H1 (cell line): ENCODE measurements around the gene TPPP. TPM values are rescaled to one million over a fixed set of nuclear protein-coding genes. Genes with fewer than 3 reads are reported as not detected.

Source experiments
- CTCF ChIA-PET: fragments of 300-600 bp; sonication (Branson Sonifier 250); formaldehyde crosslinking; loops from one replicate; lab custom pipeline; 2021; ENCODE audit not compliant: partially characterized antibody; lab: Charles Lee
- POLR2A ChIA-PET: fragments of 300-600 bp; sonication (Branson Sonifier 250); formaldehyde crosslinking; loops from one replicate; lab custom pipeline; 2021; ENCODE audit warnings: inconsistent platforms; ENCODE audit not compliant: partially characterized antibody; lab: Charles Lee
- DNase-seq, 2 experiments: peaks; one replicate each; pipeline versions ENCODE4 v3.0.0 to v3.0.0-alpha.2; 2010 to 2022; ENCODE audit warnings: low spot score in 2 of 2, low read depth in 1 of 2, mixed read lengths in 1 of 2
- FAIRE-seq: peaks from 2 replicates; lab custom pipeline; 2011; peaks lifted over from hg19 to GRCh38; lab: Jason Lieb, UNC
- H2AFZ ChIP-seq: 2 replicates; pipeline ENCODE4 v1.8.1; 2012; ENCODE audit warnings: low read length, inconsistent platforms
- H2AK5ac ChIP-seq: 2 replicates; pipeline ENCODE4 v1.6.1; 2013; ENCODE audit warnings: low read depth, low read length
- H2BK120ac ChIP-seq: replicated peaks from 2 replicates; pipeline ENCODE3; 2013; ENCODE audit warnings: low read depth, low read length, inconsistent platforms
- H2BK12ac ChIP-seq: 2 replicates; pipeline ENCODE4 v1.6.1; 2013; ENCODE audit warnings: low read depth, low read length
- H2BK15ac ChIP-seq: 2 replicates; pipeline ENCODE4 v1.6.1; 2013; ENCODE audit warnings: low read length
- H2BK20ac ChIP-seq: 2 replicates; pipeline ENCODE4 v1.6.1; 2013; ENCODE audit warnings: low read length
- H2BK5ac ChIP-seq: 2 replicates; pipeline ENCODE4 v1.6.1; 2013; ENCODE audit warnings: low read depth, low read length
- H3K14ac ChIP-seq: 2 replicates; pipeline ENCODE4 v1.6.1; 2013; ENCODE audit warnings: inconsistent platforms; ENCODE audit not compliant: insufficient read length
- H3K18ac ChIP-seq: 2 replicates; pipeline ENCODE4 v1.6.1; 2013; ENCODE audit warnings: low read length; ENCODE audit errors: extremely low read depth
- H3K23ac ChIP-seq: 2 replicates; pipeline ENCODE4 v1.6.1; 2013; ENCODE audit warnings: inconsistent platforms; ENCODE audit not compliant: insufficient read length
- H3K23me2 ChIP-seq: 2 replicates; pipeline ENCODE4 v1.6.1; 2013; ENCODE audit warnings: low read depth, low read length
- H3K27ac ChIP-seq: 2 replicates; pipeline ENCODE4 v1.6.1; 2011; ENCODE audit warnings: low read depth, low read length, inconsistent platforms
- H3K27me3 ChIP-seq, 4 experiments: replicated peaks in 1 of 4; 1 replicate in 1 of 4; 2 replicates in 3 of 4; pipeline versions ENCODE4 v1.6.1 to v1.8.1; 2011 to 2013; ENCODE audit warnings: low read length in 3 of 4, mild to moderate bottlenecking in 3 of 4, inconsistent platforms in 2 of 4, mixed read lengths in 2 of 4, moderate library complexity in 1 of 4; ENCODE audit not compliant: control insufficient read depth in 3 of 4, insufficient read depth in 3 of 4; ENCODE audit errors: extremely low read depth in 1 of 4
- H3K36me3 ChIP-seq, 4 experiments: 2 replicates each; pipeline versions ENCODE4 v1.6.1 to v1.8.1; 2011 to 2013; ENCODE audit warnings: mild to moderate bottlenecking in 4 of 4, low read length in 3 of 4, moderate library complexity in 2 of 4, control low read depth in 1 of 4, inconsistent platforms in 1 of 4; ENCODE audit not compliant: insufficient read depth in 4 of 4, control insufficient read depth in 2 of 4
- H3K4ac ChIP-seq: replicated peaks from 2 replicates; pipeline ENCODE3; 2013; ENCODE audit warnings: low read length, low read depth, mixed read lengths, inconsistent platforms; ENCODE audit not compliant: insufficient read length
- H3K4me1 ChIP-seq, 4 experiments: replicated peaks in 1 of 4; 1 replicate in 1 of 4; 2 replicates in 3 of 4; pipeline versions ENCODE4 v1.6.1 to v1.8.1; 2011 to 2013; ENCODE audit warnings: low read length in 3 of 4, inconsistent platforms in 2 of 4, mixed read lengths in 1 of 4; ENCODE audit not compliant: insufficient read depth in 4 of 4, control insufficient read depth in 3 of 4
- H3K4me2 ChIP-seq, 2 experiments: 2 replicates each; pipeline versions ENCODE4 v1.6.1 to v1.8.1; 2011 to 2013; ENCODE audit warnings: low read depth in 2 of 2, low read length in 2 of 2, control low read depth in 1 of 2, inconsistent platforms in 1 of 2, mild to moderate bottlenecking in 1 of 2; ENCODE audit not compliant: insufficient read depth in 1 of 2
- H3K4me3 ChIP-seq, 4 experiments: fragments of 200-600, 300-600 bp in 1 of 4; sonication (generic), shearing (Covaris generic), sonication (Bioruptor Twin) in 1 of 4; 2 replicates each; pipeline versions ENCODE4 v1.5.1 to v1.8.1; 2011 to 2016; ENCODE audit warnings: low read length in 4 of 4, low read depth in 3 of 4, control low read depth in 2 of 4, inconsistent platforms in 2 of 4, mild to moderate bottlenecking in 2 of 4, mixed read lengths in 1 of 4, moderate library complexity in 1 of 4; ENCODE audit not compliant: insufficient read depth in 2 of 4; ENCODE audit errors: extremely low read depth in 1 of 4
- H3K56ac ChIP-seq: replicated peaks from 2 replicates; pipeline ENCODE3; 2013; ENCODE audit warnings: low read depth, mild to moderate bottlenecking, mixed read lengths, low read length, inconsistent platforms; ENCODE audit not compliant: insufficient read length
- H3K79me1 ChIP-seq: 2 replicates; pipeline ENCODE4 v1.6.1; 2013; ENCODE audit warnings: low read depth, low read length, control low read depth
- H3K79me2 ChIP-seq, 2 experiments: 2 replicates each; pipeline versions ENCODE4 v1.6.1 to v1.8.1; 2012 to 2013; ENCODE audit warnings: low read length in 2 of 2, mild to moderate bottlenecking in 2 of 2, inconsistent platforms in 1 of 2; ENCODE audit not compliant: insufficient read depth in 2 of 2, control insufficient read depth in 1 of 2
- H3K9ac ChIP-seq, 4 experiments: replicated peaks in 1 of 4; 1 replicate in 1 of 4; 2 replicates in 3 of 4; pipeline versions ENCODE4 v1.6.1 to v1.8.1; 2011 to 2013; ENCODE audit warnings: low read depth in 3 of 4, low read length in 3 of 4, control low read depth in 2 of 4, mild to moderate bottlenecking in 2 of 4, moderate library complexity in 2 of 4, inconsistent platforms in 1 of 4; ENCODE audit errors: extremely low read depth in 1 of 4
- H3K9me3 ChIP-seq, 2 experiments: 2 replicates each; pipeline versions ENCODE4 v1.6.1 to v1.8.1; 2012 to 2013; ENCODE audit warnings: mild to moderate bottlenecking in 2 of 2, moderate library complexity in 2 of 2, control low read depth in 1 of 2, inconsistent platforms in 1 of 2, low read depth in 1 of 2, low read length in 1 of 2, mixed read lengths in 1 of 2; ENCODE audit not compliant: insufficient read depth in 2 of 2
- H4K20me1 ChIP-seq, 2 experiments: replicated peaks in 1 of 2; 2 replicates each; pipeline versions ENCODE3 to v1.8.1; 2011 to 2013; ENCODE audit warnings: inconsistent platforms in 2 of 2, low read length in 2 of 2, mild to moderate bottlenecking in 1 of 2; ENCODE audit not compliant: insufficient read depth in 2 of 2, control insufficient read depth in 1 of 2
- H4K5ac ChIP-seq: 2 replicates; pipeline ENCODE4 v1.6.1; 2013; ENCODE audit warnings: low read length, low read depth, mixed read lengths, inconsistent platforms; ENCODE audit not compliant: insufficient read length
- H4K8ac ChIP-seq: 2 replicates; pipeline ENCODE4 v1.8.0; 2013; ENCODE audit warnings: mild to moderate bottlenecking, moderate library complexity, low read length, inconsistent platforms; ENCODE audit not compliant: insufficient read depth; ENCODE audit errors: extremely low read depth
- H4K91ac ChIP-seq: replicated peaks from 2 replicates; pipeline ENCODE3; 2013; ENCODE audit warnings: low read length, mixed read lengths, inconsistent platforms; ENCODE audit not compliant: insufficient read length
- CBX8 ChIP-seq: fragments of 300-800, 300-1000 bp; sonication (generic); IDR thresholded peaks from 2 replicates; pipeline ENCODE4 v1.7.1; 2016; ENCODE audit warnings: low read depth, low read length, borderline replicate concordance
- CTCF ChIP-seq, 3 experiments: IDR thresholded peaks; 1 replicate in 2 of 3; 2 replicates in 1 of 3; pipeline versions ENCODE4 v1.5.1 to v1.6.1; 2011; ENCODE audit warnings: low read length in 3 of 3, mild to moderate bottlenecking in 3 of 3, inconsistent platforms in 2 of 3, low read depth in 1 of 3, moderate library complexity in 1 of 3; ENCODE audit not compliant: insufficient read depth in 1 of 3; ENCODE audit errors: control extremely low read depth in 1 of 3
- JUND ChIP-seq: IDR thresholded peaks from 2 replicates; pipeline ENCODE4 v1.6.1; 2011; ENCODE audit warnings: mild to moderate bottlenecking, improper control_type of control experiment, low read length
- NANOG ChIP-seq: IDR thresholded peaks from 2 replicates; pipeline ENCODE4 v1.6.1; 2011; ENCODE audit warnings: low read length, low read depth, mild to moderate bottlenecking, inconsistent platforms; ENCODE audit not compliant: insufficient read depth, poor library complexity, severe bottlenecking
- SAP30 ChIP-seq: fragments of 300-600 bp; sonication (generic); IDR thresholded peaks from 2 replicates; pipeline ENCODE4 v1.7.1; 2012; ENCODE audit warnings: low read length, moderate library complexity, mild to moderate bottlenecking, inconsistent platforms; ENCODE audit not compliant: insufficient read depth, insufficient replicate concordance
- TAF1 ChIP-seq: IDR thresholded peaks from 2 replicates; pipeline ENCODE4 v1.6.1; 2011; ENCODE audit warnings: mild to moderate bottlenecking, low read depth, low read length
- USF2 ChIP-seq: IDR thresholded peaks from 2 replicates; pipeline ENCODE4 v1.6.1; 2011; ENCODE audit warnings: low read length, improper control_type of control experiment
- WGBS, 2 experiments: shearing (Covaris generic) in 1 of 2; methylation state at CpG; one replicate each; pipeline versions ENCODE4 v1.1.6 to v1.1.7; 2013 to 2015; ENCODE audit warnings: low lambda C conversion rate in 2 of 2, mixed read lengths in 2 of 2, inconsistent platforms in 1 of 2, low coverage in 1 of 2, missing lambda C conversion rate in 1 of 2; ENCODE audit not compliant: insufficient replicate concordance in 2 of 2, insufficient coverage in 1 of 2, insufficient read length in 1 of 2; ENCODE audit errors: extremely low coverage in 1 of 2, missing lambda C conversion rate in 1 of 2; 5-methylcytosine and 5-hydroxymethylcytosine counted together
- polyA plus RNA-seq, 7 experiments: library from polyadenylated mRNA; depleted of rRNA in 3 of 7; stranded (reverse) in 5 of 7; unstranded in 2 of 7; fragments of >200 nt in 5 of 7; fragments of 200-250 nt in 2 of 7; gene quantifications; 1 replicate in 5 of 7; 2 replicates in 1 of 7; 4 replicates in 1 of 7; pipeline versions ENCODE4 v1.2.1 to v1.2.3, GENCODE V29; 2011 to 2013; ENCODE audit warnings: missing spikeins in 2 of 7, mixed read lengths in 2 of 7
- total RNA-seq: library from RNA; stranded (reverse); fragmentation: NEBNext Ultra II Directional; extraction: Animal tissue kit (Norgen Biotek cat#: 25700); gene quantifications from 2 replicates; pipeline ENCODE4 v1.2.1, GENCODE V29; 2021

The TPPP gene
- total and polyA plus RNA-seq, 2 of the 8 experiments (the other 6 are each of a cell fraction or from before 2014, with no cell fraction given): 0.36 to 0.93 TPM

- H3K36me3 ChIP-seq: peaks cover 7 to 41% (median 14%) of the 10 kb centered on the region in 4 experiments; a peak in 7 of 8 replicates
- no peak overlapping the region for H3K9ac ChIP-seq
- no peak overlapping the region for H2AFZ ChIP-seq
- no peaks in the 10 kb centered on the region for H3K9me3 ChIP-seq
- H2BK5ac ChIP-seq: no peak overlapping the region
- no peak for FAIRE-seq
- H3K79me2 ChIP-seq: no peaks in the 10 kb centered on the region
- H3K4ac ChIP-seq: no peak overlapping the region
- H2BK20ac ChIP-seq: no peak overlapping the region
- no peak overlapping the region for H4K8ac ChIP-seq
- ChIA-PET POLR2A (interaction anchor here (1.2 to 1.7 kb wide), 2 partner anchors 9 to 229 kb away, joined by 3 to 5 read pairs; partner anchors contain the start of genes BRD9 and TRIP13), CTCF (no interaction called here)
- peaks cover 6% of the 10 kb centered on the region for H3K79me1 ChIP-seq
- WGBS, 2 experiments: 94% methylated on average over 37 of the region's 38 CpGs; no CpG with 5 or more reads in 1 of the 2 experiments
- no peak overlapping the region for H2BK12ac ChIP-seq
- H2BK120ac ChIP-seq: no peak overlapping the region
- H2AK5ac ChIP-seq: no peak overlapping the region
- peaks cover 0 to 2% (median 0%) of the 10 kb centered on the region in 4 experiments; a peak in 1 of 7 replicates for H3K4me1 ChIP-seq
- peaks cover 7 to 18% of the 10 kb centered on the region in 2 experiments for H4K20me1 ChIP-seq
- no peak overlapping the region for H3K23ac ChIP-seq
- no peaks in the 10 kb centered on the region for H3K27me3 ChIP-seq
- no peak overlapping the region for H3K4me3 ChIP-seq
- no peak overlapping the region for H4K91ac ChIP-seq
- H3K27ac ChIP-seq: no peak overlapping the region
- no peaks in the 10 kb centered on the region for H3K23me2 ChIP-seq
- H3K18ac ChIP-seq: no peak overlapping the region
- H2BK15ac ChIP-seq: no peak overlapping the region
- no peak overlapping the region for H3K56ac ChIP-seq
- no peak overlapping the region for H3K4me2 ChIP-seq
- no peak for DNase-seq
- no peak overlapping the region for H3K14ac ChIP-seq
- no peak overlapping the region for H4K5ac ChIP-seq
- TF ChIP-seq NANOG: no peak
- no peak for TF ChIP-seq USF2
- no peak for TF ChIP-seq JUND
- TF ChIP-seq CBX8: no peak
- no peak for TF ChIP-seq SAP30
- no peak for TF ChIP-seq CTCF (IDR thresholded peaks at IDR 0.05; ENCODE audit: control extremely low read depth in 1 of 3, insufficient read depth in 1 of 3, low read depth in 1 of 3, low read length in 3 of 3)
- no peak for TF ChIP-seq TAF1
Observed at GRCh38 chr5:663436-664342, 29.5 kb downstream of the TPPP start.
